ENCODE data around the gene SEPTIN5. TPM values are rescaled to one million over a fixed set of nuclear protein-coding genes. Genes with fewer than 3 reads are reported as not detected.

Gene SEPTIN5
- total RNA-seq, 1 donor from 2014 or later, result 32.0 TPM

DNA sequence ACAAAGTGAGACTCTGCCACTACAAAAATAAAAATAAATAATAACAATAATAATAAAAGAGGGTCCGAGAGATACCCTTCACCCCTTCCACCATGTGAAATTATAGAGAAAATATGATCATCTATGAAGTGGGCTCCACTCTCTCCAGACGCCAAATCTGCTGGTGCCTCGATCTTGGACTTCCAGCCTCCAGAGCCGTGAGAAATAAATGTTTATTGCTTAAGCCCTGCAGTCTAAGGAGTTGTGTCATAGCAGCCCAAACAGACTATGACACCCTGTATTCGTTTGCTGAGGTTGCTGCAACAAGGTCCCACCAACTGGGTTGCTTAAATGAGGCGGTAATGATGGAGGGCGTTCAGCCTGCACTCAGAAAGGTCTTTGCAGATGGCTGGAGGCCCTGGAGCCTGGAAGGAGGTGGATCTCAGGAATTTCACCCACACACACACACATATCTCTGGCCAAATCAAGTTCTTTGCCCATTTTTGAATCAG, 7.6 kb upstream of the SEPTIN5 start:
- H3K36me3 Mint-ChIP-seq (ENCODE audit: insufficient read depth), result no peaks in the 10 kb centered on the region
- peaks cover 31% of the 10 kb centered on the region for H3K27me3 Mint-ChIP-seq
- no peaks in the 10 kb centered on the region for H3K9me3 Mint-ChIP-seq (ENCODE audit: low read depth)
- no peak overlapping the region for H3K4me3 Mint-ChIP-seq (ENCODE audit: low read depth)
- TF ChIP-seq, protein P1, sequence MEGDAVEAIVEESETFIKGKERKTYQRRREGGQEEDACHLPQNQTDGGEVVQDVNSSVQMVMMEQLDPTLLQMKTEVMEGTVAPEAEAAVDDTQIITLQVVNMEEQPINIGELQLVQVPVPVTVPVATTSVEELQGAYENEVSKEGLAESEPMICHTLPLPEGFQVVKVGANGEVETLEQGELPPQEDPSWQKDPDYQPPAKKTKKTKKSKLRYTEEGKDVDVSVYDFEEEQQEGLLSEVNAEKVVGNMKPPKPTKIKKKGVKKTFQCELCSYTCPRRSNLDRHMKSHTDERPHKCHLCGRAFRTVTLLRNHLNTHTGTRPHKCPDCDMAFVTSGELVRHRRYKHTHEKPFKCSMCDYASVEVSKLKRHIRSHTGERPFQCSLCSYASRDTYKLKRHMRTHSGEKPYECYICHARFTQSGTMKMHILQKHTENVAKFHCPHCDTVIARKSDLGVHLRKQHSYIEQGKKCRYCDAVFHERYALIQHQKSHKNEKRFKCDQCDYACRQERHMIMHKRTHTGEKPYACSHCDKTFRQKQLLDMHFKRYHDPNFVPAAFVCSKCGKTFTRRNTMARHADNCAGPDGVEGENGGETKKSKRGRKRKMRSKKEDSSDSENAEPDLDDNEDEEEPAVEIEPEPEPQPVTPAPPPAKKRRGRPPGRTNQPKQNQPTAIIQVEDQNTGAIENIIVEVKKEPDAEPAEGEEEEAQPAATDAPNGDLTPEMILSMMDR (IDR thresholded peaks at IDR 0.05; ENCODE audit: unreplicated experiment), result no peak
- H3K4me1 Mint-ChIP-seq (ENCODE audit: low read depth), result no peaks in the 10 kb centered on the region
- no peak for DNase-seq (ENCODE audit: low spot score, unreplicated experiment)
- no peak overlapping the region for H3K27ac Mint-ChIP-seq

DNA sequence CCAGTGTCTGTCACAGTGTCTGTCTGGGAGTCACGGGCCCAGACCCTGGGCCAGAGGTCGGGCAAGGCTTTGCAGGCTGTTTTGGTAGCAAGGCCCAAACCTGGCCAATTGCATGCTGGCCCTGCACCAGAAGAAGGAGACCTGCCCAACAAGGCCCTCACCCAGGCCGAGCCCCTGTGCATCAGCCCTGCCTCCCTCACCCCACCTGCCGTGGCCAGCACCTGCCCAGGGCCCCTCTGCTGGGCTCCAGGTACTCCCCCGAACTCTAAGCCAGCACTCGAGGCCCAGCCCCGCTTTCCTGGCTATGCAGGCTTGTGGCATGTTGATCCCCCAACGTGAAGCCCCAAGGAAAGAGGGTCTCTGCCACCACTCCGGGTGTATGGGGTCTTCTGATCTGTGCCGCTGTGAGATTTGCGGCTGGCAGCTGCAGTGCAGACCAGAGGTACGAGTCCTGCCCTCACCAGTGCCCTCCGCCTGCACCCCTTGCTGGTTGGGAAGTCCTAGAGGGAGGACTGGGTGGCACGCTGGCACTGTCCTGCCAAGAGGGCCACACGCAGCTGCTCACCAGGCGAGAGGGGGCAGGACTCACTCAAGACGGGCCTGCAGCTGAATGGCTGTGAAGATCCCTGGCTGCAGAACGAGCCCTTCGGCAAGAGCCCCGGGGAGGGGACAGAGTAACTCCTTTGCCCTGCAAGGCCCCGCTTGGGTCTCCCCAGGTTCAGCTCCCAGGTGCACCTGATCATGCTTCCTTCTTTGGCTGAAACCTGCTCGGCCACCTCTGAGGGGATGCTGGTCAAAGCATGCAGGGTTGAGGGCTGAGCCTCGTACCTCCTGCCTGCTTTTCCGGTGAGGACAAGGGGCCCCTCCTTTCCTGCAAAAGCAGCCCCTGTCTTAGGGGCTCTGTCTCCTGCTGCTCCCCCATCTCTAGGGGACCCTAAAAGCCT, 6.7 kb upstream of the SEPTIN5 start:
- H3K9me3 Mint-ChIP-seq (ENCODE audit: low read depth), result no peaks in the 10 kb centered on the region
- H3K27ac Mint-ChIP-seq, result no peak overlapping the region
- TF ChIP-seq, protein P1 (IDR thresholded peaks at IDR 0.05; ENCODE audit: unreplicated experiment), result no peak
- DNase-seq (ENCODE audit: low spot score, unreplicated experiment), result no peak
- no peaks in the 10 kb centered on the region for H3K36me3 Mint-ChIP-seq (ENCODE audit: insufficient read depth)
- H3K27me3 Mint-ChIP-seq, result peaks cover 37% of the 10 kb centered on the region
- no peak overlapping the region for H3K4me3 Mint-ChIP-seq (ENCODE audit: low read depth)
- no peaks in the 10 kb centered on the region for H3K4me1 Mint-ChIP-seq (ENCODE audit: low read depth)

DNA sequence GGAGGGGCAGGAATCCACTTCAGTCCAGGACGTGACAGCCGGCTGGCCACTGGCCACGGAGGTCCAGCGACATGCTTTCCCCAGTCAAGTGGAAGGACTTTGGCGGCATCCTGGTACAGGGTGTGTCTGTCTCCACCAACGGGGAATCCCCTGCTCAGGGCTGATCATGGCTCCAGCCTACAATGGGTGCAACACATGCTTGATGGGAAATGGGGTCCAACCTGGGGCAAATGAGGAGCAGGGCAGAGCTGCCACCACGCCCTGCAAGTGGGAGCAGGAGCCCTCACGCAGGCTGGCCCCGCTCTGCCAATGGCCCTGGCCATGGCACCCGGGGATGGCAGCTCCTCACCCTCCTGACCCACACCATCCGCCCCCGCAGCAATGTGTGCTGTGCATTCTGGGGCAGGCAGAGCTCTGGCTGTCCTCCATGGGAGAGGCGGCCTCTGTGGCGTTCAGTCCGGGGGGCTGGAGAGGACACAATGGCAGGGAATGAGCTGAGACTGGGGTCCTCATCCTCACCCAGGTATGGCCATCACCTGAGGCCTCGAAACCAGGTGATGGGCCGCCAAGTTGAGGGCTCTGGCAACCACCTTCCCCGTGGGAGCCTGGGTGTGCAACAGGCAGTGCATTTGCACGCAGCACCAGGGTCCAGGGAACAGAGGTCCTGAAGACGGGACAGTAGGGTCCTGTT, 5.8 kb upstream of the SEPTIN5 start:
- Mint-ChIP-seq H3K27ac (no peak overlapping the region), H3K36me3 (ENCODE audit: insufficient read depth) (no peaks in the 10 kb centered on the region), H3K4me3 (ENCODE audit: low read depth) (no peak overlapping the region), H3K9me3 (ENCODE audit: low read depth) (no peaks in the 10 kb centered on the region), H3K27me3 (peaks cover 40% of the 10 kb centered on the region), H3K4me1 (ENCODE audit: low read depth) (no peaks in the 10 kb centered on the region)
- TF ChIP-seq, protein P1 (IDR thresholded peaks at IDR 0.05; ENCODE audit: unreplicated experiment), result no peak
- no peak for DNase-seq (ENCODE audit: low spot score, unreplicated experiment)

DNA sequence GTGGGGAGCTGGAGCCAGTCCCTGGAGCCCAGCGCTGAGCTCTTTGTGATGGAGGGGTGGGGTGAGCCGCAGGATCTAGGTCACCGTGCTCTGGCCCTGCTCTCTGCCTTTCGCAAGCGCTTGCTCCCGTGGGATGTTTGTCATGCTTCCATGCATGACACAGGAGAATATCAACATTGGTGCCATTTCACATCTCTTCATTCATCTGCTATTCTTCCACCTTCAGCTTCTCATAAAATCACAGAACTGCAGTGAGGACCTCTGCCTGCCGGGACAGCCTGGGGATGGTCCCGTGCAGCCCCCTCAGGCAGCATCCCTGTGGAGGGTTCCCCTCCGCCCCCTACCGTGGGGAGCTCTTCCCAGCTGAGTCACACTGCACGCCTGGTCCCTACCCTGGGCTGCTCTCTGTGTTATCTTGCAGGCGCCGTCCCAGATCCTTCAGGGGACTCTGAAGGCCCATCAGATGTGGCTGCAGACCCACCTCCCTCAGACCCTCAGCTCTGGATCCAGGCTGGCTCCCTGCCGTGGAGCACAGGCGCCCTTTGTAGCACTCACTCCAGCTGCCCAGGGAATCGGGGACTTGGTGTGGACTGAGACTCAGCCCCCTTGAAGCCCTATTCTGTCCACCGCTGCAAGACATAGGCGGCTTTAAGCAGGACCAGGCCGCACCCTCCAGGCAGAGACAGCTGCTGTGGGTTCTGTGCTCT, 5.1 kb upstream of the SEPTIN5 start:
- H3K36me3 Mint-ChIP-seq (ENCODE audit: insufficient read depth), result no peaks in the 10 kb centered on the region
- no peaks in the 10 kb centered on the region for H3K4me1 Mint-ChIP-seq (ENCODE audit: low read depth)
- peaks cover 42% of the 10 kb centered on the region for H3K27me3 Mint-ChIP-seq
- no peak overlapping the region for H3K4me3 Mint-ChIP-seq (ENCODE audit: low read depth)
- no peaks in the 10 kb centered on the region for H3K9me3 Mint-ChIP-seq (ENCODE audit: low read depth)
- H3K27ac Mint-ChIP-seq, result no peak overlapping the region
- TF ChIP-seq, protein P1 (IDR thresholded peaks at IDR 0.05; ENCODE audit: unreplicated experiment), result no peak
- DNase-seq (ENCODE audit: low spot score, unreplicated experiment), result no peak

Data from progenitor cell of endocrine pancreas (in vitro differentiated cells).